ENCODE data around the gene AP1B1. TPM values are rescaled to one million over a fixed set of nuclear protein-coding genes. Genes with fewer than 3 reads are reported as not detected.
A peak's percentile ranks its signal among the peaks of the same experiment; 100 is the strongest.

AP1B1 gene
- total RNA-seq, 1 experiment from 2014 or later = 88.9 TPM

DNA sequence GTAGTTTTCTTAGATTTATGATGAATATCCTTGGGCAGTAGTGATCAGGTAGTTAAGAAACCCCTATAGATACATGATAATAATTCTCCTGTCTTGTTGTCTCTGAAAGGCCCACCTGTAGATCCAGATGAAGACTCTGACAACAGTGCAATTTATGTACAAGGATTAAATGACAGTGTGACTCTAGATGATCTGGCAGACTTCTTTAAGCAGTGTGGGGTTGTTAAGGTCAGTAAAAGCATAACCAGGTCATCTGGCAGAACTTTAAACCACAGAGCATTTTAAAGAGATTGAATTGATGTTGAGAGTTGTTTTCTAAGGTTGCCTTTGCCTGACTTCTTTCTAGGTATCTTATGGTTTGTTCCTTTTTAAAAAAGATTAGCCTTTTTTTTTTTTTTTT is 96.0 kb downstream of the AP1B1 start:
- no peaks in the 10 kb centered on the region for H3K9me3 Mint-ChIP-seq (ENCODE audit: low read depth, unreplicated experiment)
- no peaks in the 10 kb centered on the region for H3K4me1 Mint-ChIP-seq (ENCODE audit: low read depth, unreplicated experiment)
- CTCF ChIA-PET = no interaction called here
- no TSS peak for BruUV-seq (replicated peaks)
- no peak overlapping the region for H3K27ac Mint-ChIP-seq (ENCODE audit: unreplicated experiment)
- intact Hi-C loops (cut with micrococcal nuclease; ENCODE audit: unreplicated experiment) = no loop called here
- H3K36me3 Mint-ChIP-seq (ENCODE audit: insufficient read depth, unreplicated experiment) = peaks cover 89% of the 10 kb centered on the region
- no peaks in the 10 kb centered on the region for H3K27me3 Mint-ChIP-seq (ENCODE audit: unreplicated experiment)
- DNase-seq = no peak
- no peak overlapping the region for H3K4me3 Mint-ChIP-seq (ENCODE audit: low read depth, unreplicated experiment)
- TF ChIP-seq CTCF (IDR thresholded peaks at IDR 0.05; ENCODE audit: unreplicated experiment) = no peak

DNA sequence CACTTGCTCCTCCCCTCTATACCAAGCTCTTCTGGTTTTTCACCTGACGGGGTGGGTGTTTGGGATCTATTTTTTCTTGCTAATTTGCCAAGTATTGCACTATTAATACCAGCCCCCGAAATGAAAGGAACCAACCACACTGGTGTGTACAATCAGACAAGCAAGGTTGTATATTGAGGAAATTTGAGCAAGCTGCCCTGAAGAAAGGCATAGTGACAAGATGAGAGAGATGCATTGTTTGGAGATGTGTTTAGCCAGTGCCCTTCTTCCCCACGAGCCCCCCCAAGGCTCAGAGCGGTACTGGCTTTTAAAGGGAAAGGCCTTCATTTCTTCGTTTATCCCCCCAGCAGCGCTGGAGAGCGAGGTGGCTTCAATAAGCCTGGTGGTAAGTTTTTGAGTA is 97.2 kb downstream of the AP1B1 start:
- Mint-ChIP-seq H3K36me3 (ENCODE audit: insufficient read depth, unreplicated experiment) (peaks cover 89% of the 10 kb centered on the region), H3K4me1 (ENCODE audit: low read depth, unreplicated experiment) (no peaks in the 10 kb centered on the region), H3K27ac (ENCODE audit: unreplicated experiment) (no peak overlapping the region), H3K4me3 (ENCODE audit: low read depth, unreplicated experiment) (no peak overlapping the region), H3K9me3 (ENCODE audit: low read depth, unreplicated experiment) (no peaks in the 10 kb centered on the region), H3K27me3 (ENCODE audit: unreplicated experiment) (no peaks in the 10 kb centered on the region)
- CTCF ChIA-PET = no interaction called here
- no peak for DNase-seq
- intact Hi-C loops (cut with micrococcal nuclease; ENCODE audit: unreplicated experiment) = no loop called here
- BruUV-seq (replicated peaks) = no TSS peak
- TF ChIP-seq CTCF (IDR thresholded peaks at IDR 0.05; ENCODE audit: unreplicated experiment) = no peak

DNA sequence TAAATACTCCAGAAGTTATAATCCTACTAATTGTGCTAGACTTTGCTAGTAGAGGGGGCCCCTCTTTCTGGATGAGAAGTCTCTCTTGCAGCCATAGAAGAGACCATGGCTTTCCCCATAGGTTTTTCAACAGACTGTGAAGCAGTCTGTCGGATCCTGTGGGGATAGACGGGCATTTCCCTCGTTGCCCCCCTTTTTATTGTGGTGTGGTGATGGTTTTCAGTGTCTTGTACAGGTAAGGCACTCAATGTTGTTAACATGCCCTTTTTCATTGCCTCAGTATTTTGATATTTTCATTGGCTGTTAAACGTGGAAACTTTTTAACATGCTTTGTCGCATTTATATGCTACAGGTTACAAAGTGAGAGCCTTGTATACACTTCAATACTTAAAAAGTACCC is 98.3 kb downstream of the AP1B1 start:
- Mint-ChIP-seq H3K4me3 (ENCODE audit: low read depth, unreplicated experiment) (no peak overlapping the region), H3K36me3 (ENCODE audit: insufficient read depth, unreplicated experiment) (peaks cover 90% of the 10 kb centered on the region), H3K9me3 (ENCODE audit: low read depth, unreplicated experiment) (no peaks in the 10 kb centered on the region), H3K27ac (ENCODE audit: unreplicated experiment) (no peak overlapping the region), H3K27me3 (ENCODE audit: unreplicated experiment) (no peaks in the 10 kb centered on the region), H3K4me1 (ENCODE audit: low read depth, unreplicated experiment) (no peaks in the 10 kb centered on the region)
- intact Hi-C loops (cut with micrococcal nuclease; ENCODE audit: unreplicated experiment) = no loop called here
- CTCF ChIA-PET = no interaction called here
- BruUV-seq (replicated peaks) = no TSS peak
- no peak for TF ChIP-seq CTCF (IDR thresholded peaks at IDR 0.05; ENCODE audit: unreplicated experiment)
- no peak for DNase-seq

- Mint-ChIP-seq H3K27ac (ENCODE audit: unreplicated experiment) (no peak overlapping the region), H3K36me3 (ENCODE audit: insufficient read depth, unreplicated experiment) (peaks cover 90% of the 10 kb centered on the region), H3K9me3 (ENCODE audit: low read depth, unreplicated experiment) (no peaks in the 10 kb centered on the region), H3K4me3 (ENCODE audit: low read depth, unreplicated experiment) (no peak overlapping the region), H3K4me1 (ENCODE audit: low read depth, unreplicated experiment) (no peaks in the 10 kb centered on the region), H3K27me3 (ENCODE audit: unreplicated experiment) (no peaks in the 10 kb centered on the region)
- intact Hi-C loops (cut with micrococcal nuclease; ENCODE audit: unreplicated experiment) = no loop called here
- no peak for TF ChIP-seq CTCF (IDR thresholded peaks at IDR 0.05; ENCODE audit: unreplicated experiment)
- BruUV-seq (replicated peaks) = TSS peak; percentile 4
- no peak for DNase-seq
- CTCF ChIA-PET = interaction anchor here (0.7 kb wide), 1 partner anchor 36 kb away, joined by 3 read pairs; no protein-coding TSS in a partner anchor
These were observed 99.5 kb downstream of the AP1B1 start for GRCh38 chr22:29288837-29289236.

Data from Calu3 (cell line).